ENCODE results near the gene OBSCN. TPM values are rescaled to one million over a fixed set of nuclear protein-coding genes. Genes with fewer than 3 reads are reported as not detected.

The OBSCN gene
- total and polyA plus RNA-seq, 2 of the 13 experiments (the other 11 are each of a cell fraction or from before 2014, with no cell fraction given): 0.20 TPM

- TF ChIP-seq ZNF292 (CRISPR knock-in tag; IDR thresholded peaks at IDR 0.05; ENCODE audit: borderline replicate concordance, low read depth) (0 out of 2 replicates have a peak, but pooled peaks have one; percentile 35), KMT2A (CRISPR knock-in tag; IDR thresholded peaks at IDR 0.05) (no peak; the same call in 1 of the 2 replicates), ZNF224 (CRISPR knock-in tag; IDR thresholded peaks at IDR 0.05) (no peak), ATF4 (CRISPR knock-in tag; IDR thresholded peaks at IDR 0.05) (peak in 1 of 2 experiments; percentile 53; a peak in 1 of 4 replicates), ZNF780A (CRISPR knock-in tag; IDR thresholded peaks at IDR 0.05) (no peak), ERF (CRISPR knock-in tag; IDR thresholded peaks at IDR 0.05) (no peak), FOXP1 (IDR thresholded peaks at IDR 0.05) (no peak), FOXP1 (CRISPR knock-in tag; IDR thresholded peaks at IDR 0.05) (peak; percentile 48), ZSCAN31 (CRISPR knock-in tag; IDR thresholded peaks at IDR 0.05; ENCODE audit: low read depth) (peak; percentile 7; the same call in 1 of the 2 replicates), RBFOX2 (IDR thresholded peaks at IDR 0.05; ENCODE audit: low read depth, low read length) (no peak), HMGXB4 (CRISPR knock-in tag; IDR thresholded peaks at IDR 0.05; ENCODE audit: borderline replicate concordance in 1 of 2, low read depth in 1 of 2) (0 out of 4 replicates have a peak, but pooled peaks of 1 of the 2 experiments have one; percentile 26), HBP1 (CRISPR knock-in tag; IDR thresholded peaks at IDR 0.05; ENCODE audit: low read depth) (0 out of 2 replicates have a peak, but pooled peaks have one; percentile 47), HDAC2 (CRISPR knock-in tag; IDR thresholded peaks at IDR 0.05) (0 out of 2 replicates have a peak, but pooled peaks have one; percentile 5), YEATS4 (CRISPR knock-in tag; IDR thresholded peaks at IDR 0.05; ENCODE audit: borderline replicate concordance) (no peak), HOMEZ (CRISPR knock-in tag; IDR thresholded peaks at IDR 0.05; ENCODE audit: low read depth) (0 out of 2 replicates have a peak, but pooled peaks have one; percentile 13), ZNF546 (CRISPR knock-in tag; conservative IDR thresholded peaks at IDR 0.05) (no peak), NR0B2 (CRISPR knock-in tag; IDR thresholded peaks at IDR 0.05) (no peak), XRCC5 (optimal IDR thresholded peaks at IDR 0.05; ENCODE audit: low read length) (peak; percentile 27), ZNF83 (CRISPR knock-in tag; IDR thresholded peaks at IDR 0.05; ENCODE audit: borderline replicate concordance) (0 out of 2 replicates have a peak, but pooled peaks have one; percentile 48), MXD4 (CRISPR knock-in tag; IDR thresholded peaks at IDR 0.05) (0 out of 2 replicates have a peak, but pooled peaks have one; percentile 25), SIN3A (IDR thresholded peaks at IDR 0.05; ENCODE audit: borderline replicate concordance, low read depth, low read length) (peak; percentile 85; the same call in 1 of the 2 replicates), ZNF761 (CRISPR knock-in tag; conservative IDR thresholded peaks at IDR 0.05) (0 out of 2 replicates have a peak, but pooled peaks have one; percentile 3), SP4 (CRISPR knock-in tag; IDR thresholded peaks at IDR 0.05) (no peak), ZNF329 (CRISPR knock-in tag; IDR thresholded peaks at IDR 0.05; ENCODE audit: low read depth) (no peak)
Measured at GRCh38 chr1:228166170-228166936, 41.5 kb upstream of the OBSCN start (continued).
